ENCODE data around the gene ELOVL6. TPM values are rescaled to one million over a fixed set of nuclear protein-coding genes. Genes with fewer than 3 reads are reported as not detected.

The ELOVL6 gene
- polyA plus RNA-seq, 1 donor from 2014 or later: 21.3 TPM

DNA sequence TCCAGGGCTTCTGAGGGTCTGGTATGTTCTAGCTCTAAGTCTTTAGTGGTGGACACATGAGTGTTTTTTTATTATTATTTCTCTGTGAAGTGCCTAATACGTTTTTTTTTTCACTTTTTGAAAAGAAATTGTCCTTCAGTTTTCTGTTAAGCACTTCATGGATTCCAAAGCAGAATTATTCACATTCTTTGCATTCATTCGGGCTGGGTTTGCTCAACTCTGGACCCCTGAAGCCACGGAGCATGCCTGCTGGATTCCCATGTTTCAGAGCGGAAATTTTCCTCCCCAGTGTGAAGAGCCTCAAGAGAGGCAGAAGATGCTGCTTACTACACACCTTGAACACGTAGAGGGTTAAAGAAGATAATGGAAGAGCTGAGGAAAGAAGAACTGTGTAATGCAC lies 178.3 kb downstream of the ELOVL6 start:
- H3K4me2 ChIP-seq (ENCODE audit: low read length): no peak overlapping the region
- H3K27ac ChIP-seq (ENCODE audit: low read length): no peak overlapping the region
- no peaks in the 10 kb centered on the region for H3F3A ChIP-seq (ENCODE audit: insufficient read depth, low read length, poor library complexity, severe bottlenecking)
- no peaks in the 10 kb centered on the region for H3K27me3 ChIP-seq (ENCODE audit: insufficient read depth, low read depth, low read length)
- H3K9me3 ChIP-seq (ENCODE audit: low read length): no peaks in the 10 kb centered on the region
- H2AFZ ChIP-seq (ENCODE audit: low read depth, low read length): no peak overlapping the region
- no peak overlapping the region for H3K9ac ChIP-seq (ENCODE audit: low read length)
- H4K20me1 ChIP-seq (ENCODE audit: insufficient read depth): no peaks in the 10 kb centered on the region
- H3K36me3 ChIP-seq (ENCODE audit: insufficient read depth, low read length): no peaks in the 10 kb centered on the region
- H3K4me3 ChIP-seq (ENCODE audit: low read length): no peak overlapping the region
- no peaks in the 10 kb centered on the region for H3K9me2 ChIP-seq (ENCODE audit: insufficient read depth, low read length)
- TF ChIP-seq, protein P1, sequence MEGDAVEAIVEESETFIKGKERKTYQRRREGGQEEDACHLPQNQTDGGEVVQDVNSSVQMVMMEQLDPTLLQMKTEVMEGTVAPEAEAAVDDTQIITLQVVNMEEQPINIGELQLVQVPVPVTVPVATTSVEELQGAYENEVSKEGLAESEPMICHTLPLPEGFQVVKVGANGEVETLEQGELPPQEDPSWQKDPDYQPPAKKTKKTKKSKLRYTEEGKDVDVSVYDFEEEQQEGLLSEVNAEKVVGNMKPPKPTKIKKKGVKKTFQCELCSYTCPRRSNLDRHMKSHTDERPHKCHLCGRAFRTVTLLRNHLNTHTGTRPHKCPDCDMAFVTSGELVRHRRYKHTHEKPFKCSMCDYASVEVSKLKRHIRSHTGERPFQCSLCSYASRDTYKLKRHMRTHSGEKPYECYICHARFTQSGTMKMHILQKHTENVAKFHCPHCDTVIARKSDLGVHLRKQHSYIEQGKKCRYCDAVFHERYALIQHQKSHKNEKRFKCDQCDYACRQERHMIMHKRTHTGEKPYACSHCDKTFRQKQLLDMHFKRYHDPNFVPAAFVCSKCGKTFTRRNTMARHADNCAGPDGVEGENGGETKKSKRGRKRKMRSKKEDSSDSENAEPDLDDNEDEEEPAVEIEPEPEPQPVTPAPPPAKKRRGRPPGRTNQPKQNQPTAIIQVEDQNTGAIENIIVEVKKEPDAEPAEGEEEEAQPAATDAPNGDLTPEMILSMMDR (IDR thresholded peaks at IDR 0.05; ENCODE audit: poor library complexity, severe bottlenecking): no peak
- TF ChIP-seq MXI1 (conservative IDR thresholded peaks at IDR 0.05; ENCODE audit: poor library complexity, severe bottlenecking): no peak
- TF ChIP-seq EP300 (conservative IDR thresholded peaks at IDR 0.05; ENCODE audit: poor library complexity, severe bottlenecking): no peak
- no peak for TF ChIP-seq RAD21 (conservative IDR thresholded peaks at IDR 0.05)
- no peak for TF ChIP-seq SMC3 (conservative IDR thresholded peaks at IDR 0.05; ENCODE audit: poor library complexity)
- TF ChIP-seq, protein P2, sequence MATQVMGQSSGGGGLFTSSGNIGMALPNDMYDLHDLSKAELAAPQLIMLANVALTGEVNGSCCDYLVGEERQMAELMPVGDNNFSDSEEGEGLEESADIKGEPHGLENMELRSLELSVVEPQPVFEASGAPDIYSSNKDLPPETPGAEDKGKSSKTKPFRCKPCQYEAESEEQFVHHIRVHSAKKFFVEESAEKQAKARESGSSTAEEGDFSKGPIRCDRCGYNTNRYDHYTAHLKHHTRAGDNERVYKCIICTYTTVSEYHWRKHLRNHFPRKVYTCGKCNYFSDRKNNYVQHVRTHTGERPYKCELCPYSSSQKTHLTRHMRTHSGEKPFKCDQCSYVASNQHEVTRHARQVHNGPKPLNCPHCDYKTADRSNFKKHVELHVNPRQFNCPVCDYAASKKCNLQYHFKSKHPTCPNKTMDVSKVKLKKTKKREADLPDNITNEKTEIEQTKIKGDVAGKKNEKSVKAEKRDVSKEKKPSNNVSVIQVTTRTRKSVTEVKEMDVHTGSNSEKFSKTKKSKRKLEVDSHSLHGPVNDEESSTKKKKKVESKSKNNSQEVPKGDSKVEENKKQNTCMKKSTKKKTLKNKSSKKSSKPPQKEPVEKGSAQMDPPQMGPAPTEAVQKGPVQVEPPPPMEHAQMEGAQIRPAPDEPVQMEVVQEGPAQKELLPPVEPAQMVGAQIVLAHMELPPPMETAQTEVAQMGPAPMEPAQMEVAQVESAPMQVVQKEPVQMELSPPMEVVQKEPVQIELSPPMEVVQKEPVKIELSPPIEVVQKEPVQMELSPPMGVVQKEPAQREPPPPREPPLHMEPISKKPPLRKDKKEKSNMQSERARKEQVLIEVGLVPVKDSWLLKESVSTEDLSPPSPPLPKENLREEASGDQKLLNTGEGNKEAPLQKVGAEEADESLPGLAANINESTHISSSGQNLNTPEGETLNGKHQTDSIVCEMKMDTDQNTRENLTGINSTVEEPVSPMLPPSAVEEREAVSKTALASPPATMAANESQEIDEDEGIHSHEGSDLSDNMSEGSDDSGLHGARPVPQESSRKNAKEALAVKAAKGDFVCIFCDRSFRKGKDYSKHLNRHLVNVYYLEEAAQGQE (IDR thresholded peaks at IDR 0.05; ENCODE audit: borderline replicate concordance): no peak
- TF ChIP-seq TAF1 (IDR thresholded peaks at IDR 0.05; ENCODE audit: low read depth): no peak
- TF ChIP-seq EZH2 (IDR thresholded peaks at IDR 0.05; ENCODE audit: borderline replicate concordance, insufficient read depth, low read length, poor library complexity, severe bottlenecking): no peak
- TF ChIP-seq POLR2AphosphoS5 (IDR thresholded peaks at IDR 0.05): no peak
- no peaks in the 10 kb centered on the region for H3K79me2 ChIP-seq (replicated peaks; ENCODE audit: insufficient read depth, low read length)

DNA sequence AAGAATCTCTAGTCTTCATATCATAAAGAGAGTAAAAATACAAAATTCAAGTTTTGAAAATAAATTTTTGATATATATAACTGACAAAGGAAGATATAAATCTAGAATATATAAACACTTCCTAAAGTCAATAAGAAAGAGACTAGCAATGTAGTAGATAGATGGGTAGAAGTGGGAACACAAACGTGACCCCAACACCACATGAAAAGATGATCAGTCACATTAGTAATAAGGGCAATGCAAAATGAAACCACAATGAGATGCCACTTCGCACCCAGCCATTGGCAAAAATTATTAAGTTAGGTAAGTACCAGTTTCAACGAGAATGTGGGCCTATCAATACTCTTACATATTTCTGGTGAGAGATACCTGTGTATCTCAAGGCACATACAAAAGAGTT lies 179.3 kb downstream of the ELOVL6 start:
- TF ChIP-seq, protein P1 (IDR thresholded peaks at IDR 0.05; ENCODE audit: poor library complexity, severe bottlenecking): no peak
- no peak for TF ChIP-seq SMC3 (conservative IDR thresholded peaks at IDR 0.05; ENCODE audit: poor library complexity)
- TF ChIP-seq, protein P2 (IDR thresholded peaks at IDR 0.05; ENCODE audit: borderline replicate concordance): no peak
- no peak for TF ChIP-seq MXI1 (conservative IDR thresholded peaks at IDR 0.05; ENCODE audit: poor library complexity, severe bottlenecking)

More for the DNA sequence above, 179.3 kb downstream of the ELOVL6 start:
- no peak overlapping the region for H3K9ac ChIP-seq (ENCODE audit: low read length)
- no peak overlapping the region for H3K4me2 ChIP-seq (ENCODE audit: low read length)
- H3K36me3 ChIP-seq (ENCODE audit: insufficient read depth, low read length): no peaks in the 10 kb centered on the region
- H3K9me2 ChIP-seq (ENCODE audit: insufficient read depth, low read length): no peaks in the 10 kb centered on the region
- no peaks in the 10 kb centered on the region for H3F3A ChIP-seq (ENCODE audit: insufficient read depth, low read length, poor library complexity, severe bottlenecking)
- H3K27ac ChIP-seq (ENCODE audit: low read length): no peak overlapping the region
- no peak overlapping the region for H3K4me3 ChIP-seq (ENCODE audit: low read length)
- no peaks in the 10 kb centered on the region for H3K27me3 ChIP-seq (ENCODE audit: insufficient read depth, low read depth, low read length)
- no peaks in the 10 kb centered on the region for H3K9me3 ChIP-seq (ENCODE audit: low read length)
- H2AFZ ChIP-seq (ENCODE audit: low read depth, low read length): no peak overlapping the region
- no peaks in the 10 kb centered on the region for H4K20me1 ChIP-seq (ENCODE audit: insufficient read depth)
- H3K79me2 ChIP-seq (replicated peaks; ENCODE audit: insufficient read depth, low read length): no peaks in the 10 kb centered on the region
